Activated naive CD8-positive, alpha-beta T cell (primary cell): Measurements from ENCODE around the gene ZNF837.

ENCODE experiments used
- H3K27ac Mint-ChIP-seq: one replicate; pipeline ENCODE4 v1.8.0; 2021; ENCODE audit warnings: mixed read lengths
- H3K27me3 Mint-ChIP-seq: one replicate; pipeline ENCODE4 v1.8.0; 2021; ENCODE audit warnings: mixed read lengths
- H3K36me3 Mint-ChIP-seq: one replicate; pipeline ENCODE4 v1.8.0; 2021; ENCODE audit warnings: mixed read lengths
- H3K4me1 Mint-ChIP-seq: one replicate; pipeline ENCODE4 v1.8.0; 2021; ENCODE audit warnings: low read depth, mixed read lengths
- H3K4me3 Mint-ChIP-seq: one replicate; pipeline ENCODE4 v1.8.0; 2021; ENCODE audit warnings: mild to moderate bottlenecking, mixed read lengths
- H3K9me3 Mint-ChIP-seq: one replicate; pipeline ENCODE4 v1.8.0; 2021; ENCODE audit warnings: low read depth, mixed read lengths

The ZNF837 gene

GRCh38 chr19:58400316-58400915 lies 19.6 kb upstream of the ZNF837 start:
- H3K27me3 Mint-ChIP-seq, result no peaks in the 10 kb centered on the region
- H3K4me1 Mint-ChIP-seq, result peaks cover 15% of the 10 kb centered on the region
- H3K36me3 Mint-ChIP-seq, result no peaks in the 10 kb centered on the region
- H3K27ac Mint-ChIP-seq, result no peak overlapping the region
- H3K9me3 Mint-ChIP-seq, result no peaks in the 10 kb centered on the region
- H3K4me3 Mint-ChIP-seq, result peak overlapping the region; percentile 89

GRCh38 chr19:58399903-58400302 lies 19.1 kb upstream of the ZNF837 start:
- Mint-ChIP-seq H3K27me3 (no peaks in the 10 kb centered on the region), H3K4me1 (peaks cover 16% of the 10 kb centered on the region), H3K27ac (no peak overlapping the region), H3K9me3 (no peaks in the 10 kb centered on the region), H3K4me3 (no peak overlapping the region), H3K36me3 (no peaks in the 10 kb centered on the region)

GRCh38 chr19:58398545-58398944 lies 17.7 kb upstream of the ZNF837 start:
- Mint-ChIP-seq H3K4me3 (no peak overlapping the region), H3K27me3 (no peaks in the 10 kb centered on the region), H3K27ac (no peak overlapping the region), H3K4me1 (peaks cover 22% of the 10 kb centered on the region), H3K36me3 (peaks cover 3% of the 10 kb centered on the region), H3K9me3 (no peaks in the 10 kb centered on the region)

- Mint-ChIP-seq H3K36me3 (peaks cover 4% of the 10 kb centered on the region), H3K9me3 (no peaks in the 10 kb centered on the region), H3K27me3 (no peaks in the 10 kb centered on the region), H3K27ac (no peak overlapping the region), H3K4me3 (no peak overlapping the region), H3K4me1 (peaks cover 21% of the 10 kb centered on the region)
These were observed 17.3 kb upstream of the ZNF837 start for GRCh38 chr19:58398087-58398486.

GRCh38 chr19:58397533-58398037 lies 16.8 kb upstream of the ZNF837 start:
- H3K4me3 Mint-ChIP-seq, result no peak overlapping the region
- no peaks in the 10 kb centered on the region for H3K27me3 Mint-ChIP-seq
- H3K36me3 Mint-ChIP-seq, result peaks cover 8% of the 10 kb centered on the region
- no peak overlapping the region for H3K27ac Mint-ChIP-seq
- no peaks in the 10 kb centered on the region for H3K9me3 Mint-ChIP-seq
- H3K4me1 Mint-ChIP-seq, result peaks cover 25% of the 10 kb centered on the region

GRCh38 chr19:58396691-58397532 lies 16.1 kb upstream of the ZNF837 start:
- Mint-ChIP-seq H3K27ac (no peak overlapping the region), H3K4me1 (peaks cover 25% of the 10 kb centered on the region)

GRCh38 chr19:58395979-58396627 lies 15.3 kb upstream of the ZNF837 start:
- Mint-ChIP-seq H3K4me3 (no peak overlapping the region), H3K4me1 (peaks cover 24% of the 10 kb centered on the region), H3K27ac (no peak overlapping the region), H3K9me3 (no peaks in the 10 kb centered on the region), H3K36me3 (peaks cover 8% of the 10 kb centered on the region), H3K27me3 (no peaks in the 10 kb centered on the region)

More at GRCh38 chr19:58396691-58397532, 16.1 kb upstream of the ZNF837 start:
- Mint-ChIP-seq H3K9me3 (no peaks in the 10 kb centered on the region), H3K4me3 (no peak overlapping the region), H3K36me3 (peaks cover 8% of the 10 kb centered on the region), H3K27me3 (no peaks in the 10 kb centered on the region)

- Mint-ChIP-seq H3K27me3 (no peaks in the 10 kb centered on the region), H3K9me3 (no peaks in the 10 kb centered on the region), H3K27ac (no peak within 1 kb of the TSS), H3K4me1 (peaks cover 26% of the 10 kb centered on the region), H3K4me3 (no peak within 1 kb of the TSS), H3K36me3 (peaks cover 12% of the 10 kb centered on the region)
These were observed 14.6 kb upstream of the ZNF837 start, which contains the start of gene RNF225 for GRCh38 chr19:58395220-58395978. Gene RNF225 (plus strand): TSS chr19:58395656. CDS start chr19:58396090, 434 bp downstream.

- Mint-ChIP-seq H3K4me3 (no peak overlapping the region), H3K4me1 (peaks cover 26% of the 10 kb centered on the region), H3K27ac (no peak overlapping the region), H3K9me3 (no peaks in the 10 kb centered on the region), H3K27me3 (no peaks in the 10 kb centered on the region), H3K36me3 (peaks cover 12% of the 10 kb centered on the region)
These were observed 14.0 kb upstream of the ZNF837 start for GRCh38 chr19:58394821-58395219.

- H3K36me3 Mint-ChIP-seq, result peaks cover 18% of the 10 kb centered on the region
- no peaks in the 10 kb centered on the region for H3K27me3 Mint-ChIP-seq
- H3K4me3 Mint-ChIP-seq, result no peak overlapping the region
- no peak overlapping the region for H3K27ac Mint-ChIP-seq
- no peaks in the 10 kb centered on the region for H3K9me3 Mint-ChIP-seq
- peaks cover 32% of the 10 kb centered on the region for H3K4me1 Mint-ChIP-seq
These were observed 12.8 kb upstream of the ZNF837 start for GRCh38 chr19:58393725-58394033.

- Mint-ChIP-seq H3K36me3 (peaks cover 20% of the 10 kb centered on the region), H3K27ac (no peak overlapping the region), H3K27me3 (no peaks in the 10 kb centered on the region), H3K4me1 (peaks cover 38% of the 10 kb centered on the region), H3K4me3 (peak overlapping the region; percentile 7), H3K9me3 (no peaks in the 10 kb centered on the region)
These were observed 12.3 kb upstream of the ZNF837 start for GRCh38 chr19:58392945-58393724.

GRCh38 chr19:58388175-58388526 lies 7.3 kb upstream of the ZNF837 start:
- Mint-ChIP-seq H3K4me1 (peaks cover 40% of the 10 kb centered on the region), H3K36me3 (peaks cover 20% of the 10 kb centered on the region), H3K27me3 (no peaks in the 10 kb centered on the region)

GRCh38 chr19:58387338-58388174 lies 6.7 kb upstream of the ZNF837 start:
- H3K27me3 Mint-ChIP-seq, result no peaks in the 10 kb centered on the region
- peak overlapping the region; percentile 99 for H3K27ac Mint-ChIP-seq
- H3K4me3 Mint-ChIP-seq, result peak overlapping the region; percentile 97
- peaks cover 16% of the 10 kb centered on the region for H3K36me3 Mint-ChIP-seq
- no peaks in the 10 kb centered on the region for H3K9me3 Mint-ChIP-seq
- peaks cover 36% of the 10 kb centered on the region for H3K4me1 Mint-ChIP-seq

More at GRCh38 chr19:58388175-58388526, 7.3 kb upstream of the ZNF837 start:
- H3K9me3 Mint-ChIP-seq, result no peaks in the 10 kb centered on the region
- peak overlapping the region; percentile 99 for H3K27ac Mint-ChIP-seq
- peak overlapping the region; percentile 97 for H3K4me3 Mint-ChIP-seq
